SK-N-SH (cell line): ENCODE results near the gene SELE. TPM values are rescaled to one million over a fixed set of nuclear protein-coding genes. Genes with fewer than 3 reads are reported as not detected.

Experiments used
- CTCF ChIA-PET: fragments of 300-600, 350-600 bp; formaldehyde crosslinking; extraction: SDS; loops from one replicate; lab custom pipeline; 2021; lab: Yijun Ruan, JAX
- POLR2A ChIA-PET: fragments of 350-600 bp; sonication (Branson Sonifier 250); formaldehyde crosslinking; extraction: SDS; loops from one replicate; lab custom pipeline; 2020; ENCODE audit warnings: antibody characterized with exemption, inconsistent platforms; lab: Yijun Ruan, JAX
- DNase-seq: peaks from one replicate; pipeline ENCODE4 v3.0.0; 2012
- H2AFZ ChIP-seq: fragments of 200-600 bp; sonication (generic); 2 replicates; pipeline ENCODE4 v1.8.1; 2016; ENCODE audit warnings: antibody characterized with exemption, mild to moderate bottlenecking, low read depth
- H3F3A ChIP-seq: fragments of 200-600 bp; sonication (generic); replicated peaks from 2 replicates; pipeline ENCODE3; 2016; ENCODE audit warnings: antibody characterized with exemption, mild to moderate bottlenecking; ENCODE audit not compliant: insufficient read depth
- H3K27ac ChIP-seq, 2 experiments: fragments of 200-500 bp in 1 of 2; fragments of 200-600 bp in 1 of 2; sonication (Bioruptor generic) in 1 of 2; sonication (generic), shearing (Covaris generic) in 1 of 2; 2 replicates each; pipeline versions ENCODE4 v1.5.1 to v1.6.1; 2014 to 2016; ENCODE audit warnings: low read depth in 2 of 2, inconsistent platforms in 1 of 2, low read length in 1 of 2, mild to moderate bottlenecking in 1 of 2, mixed read lengths in 1 of 2
- H3K27me3 ChIP-seq: fragments of 200-600 bp; sonication (generic), shearing (Covaris generic); 2 replicates; pipeline ENCODE4 v1.6.1; 2016; ENCODE audit warnings: mixed run types; ENCODE audit not compliant: insufficient read depth
- H3K36me3 ChIP-seq, 2 experiments: fragments of 200-500 bp in 1 of 2; fragments of 200-600 bp in 1 of 2; sonication (Bioruptor generic) in 1 of 2; sonication (generic) in 1 of 2; replicated peaks in 1 of 2; 2 replicates each; pipeline versions ENCODE3 to v1.5.1; 2014 to 2016; ENCODE audit warnings: low read length in 1 of 2, mild to moderate bottlenecking in 1 of 2; ENCODE audit not compliant: insufficient read depth in 2 of 2, control insufficient read depth in 1 of 2
- H3K4me1 ChIP-seq, 2 experiments: fragments of 200-500 bp in 1 of 2; fragments of 200-600 bp in 1 of 2; sonication (Bioruptor generic) in 1 of 2; sonication (generic), shearing (Covaris generic) in 1 of 2; 2 replicates each; pipeline versions ENCODE4 v1.5.1 to v1.6.1; 2014 to 2016; ENCODE audit warnings: low read depth in 1 of 2, low read length in 1 of 2, mixed run types in 1 of 2; ENCODE audit not compliant: insufficient read depth in 2 of 2, control insufficient read depth in 1 of 2
- H3K4me2 ChIP-seq: fragments of 200-600 bp; sonication (generic), shearing (Covaris generic); 2 replicates; pipeline ENCODE4 v1.6.1; 2017; ENCODE audit warnings: mixed run types
- H3K4me3 ChIP-seq, 2 experiments: fragments of 200-500 bp in 1 of 2; fragments of 200-600 bp in 1 of 2; sonication (Bioruptor generic) in 1 of 2; sonication (generic), shearing (Covaris generic) in 1 of 2; 2 replicates each; pipeline versions ENCODE4 v1.5.1 to v1.8.1; 2014 to 2016; ENCODE audit warnings: low read depth in 2 of 2, inconsistent platforms in 1 of 2, low read length in 1 of 2, mild to moderate bottlenecking in 1 of 2, mixed read lengths in 1 of 2, moderate library complexity in 1 of 2
- H3K79me2 ChIP-seq: fragments of 200-600 bp; sonication (generic); 2 replicates; pipeline ENCODE4 v1.8.1; 2017; ENCODE audit warnings: mild to moderate bottlenecking; ENCODE audit not compliant: insufficient read depth
- H3K9ac ChIP-seq: fragments of 200-600 bp; sonication (generic); 2 replicates; pipeline ENCODE4 v1.6.1; 2017; ENCODE audit warnings: mixed run types
- H3K9me2 ChIP-seq: fragments of 200-600 bp; sonication (generic); 2 replicates; pipeline ENCODE4 v1.6.1; 2017; ENCODE audit warnings: mixed run types
- H3K9me3 ChIP-seq: fragments of 200-600 bp; sonication (generic); 2 replicates; pipeline ENCODE4 v1.6.1; 2017; ENCODE audit warnings: mixed run types, mild to moderate bottlenecking, moderate library complexity
- H4K20me1 ChIP-seq: fragments of 200-600 bp; sonication (generic); 2 replicates; pipeline ENCODE4 v1.6.1; 2017; ENCODE audit warnings: mild to moderate bottlenecking, mixed run types; ENCODE audit not compliant: insufficient read depth
- EZH2phosphoT487 ChIP-seq: fragments of 200-600 bp; sonication (generic); IDR thresholded peaks from 2 replicates; pipeline ENCODE4 v1.6.1; 2017; ENCODE audit warnings: low read depth, mixed run types, mild to moderate bottlenecking, antibody characterized with exemption, moderate library complexity, borderline replicate concordance
- FOSL2 ChIP-seq: IDR thresholded peaks from 2 replicates; pipeline ENCODE4 v1.4.0; 2012; ENCODE audit warnings: low read depth, mild to moderate bottlenecking, moderate library complexity, borderline replicate concordance
- GATA2 ChIP-seq: sonication (generic); formaldehyde crosslinking; IDR thresholded peaks from 2 replicates; pipeline ENCODE4 v1.5.0; 2020; ENCODE audit warnings: mild to moderate bottlenecking, missing genetic modification reagents
- NFIC ChIP-seq: IDR thresholded peaks from 2 replicates; pipeline ENCODE4 v1.4.0; 2012; ENCODE audit warnings: borderline replicate concordance
- RCOR1 ChIP-seq: fragments of 150-350 bp; IDR thresholded peaks from 2 replicates; pipeline ENCODE4 v1.6.1; 2017; ENCODE audit warnings: antibody characterized with exemption, low read length
- RFX5 ChIP-seq: IDR thresholded peaks from 2 replicates; pipeline ENCODE4 v1.6.1; 2012; ENCODE audit warnings: mild to moderate bottlenecking, improper control_type of control experiment, low read length
- SIN3A ChIP-seq: IDR thresholded peaks from 2 replicates; pipeline ENCODE4 v1.6.1; 2012; ENCODE audit warnings: low read depth, mild to moderate bottlenecking, low read length, moderate library complexity, borderline replicate concordance
- TAF1 ChIP-seq: IDR thresholded peaks from 2 replicates; pipeline ENCODE4 v1.6.1; 2012; ENCODE audit warnings: low read depth, mild to moderate bottlenecking, low read length, moderate library complexity, borderline replicate concordance
- TCF12 ChIP-seq: IDR thresholded peaks from 2 replicates; pipeline ENCODE4 v1.4.0; 2012
- WGBS: methylation state at CpG from one replicate; pipeline ENCODE4 v1.1.6; 2017; ENCODE audit warnings: low lambda C conversion rate; 5-methylcytosine and 5-hydroxymethylcytosine counted together
- polyA plus RNA-seq, 3 experiments: library from polyadenylated mRNA; depleted of rRNA; stranded (reverse); fragments of >200 nt; gene quantifications; 2 replicates each; pipeline ENCODE4 v1.2.3, GENCODE V29; 2012
- TF ChIP-seq, protein P1 (sequence below): fragments of 200-600 bp; sonication (generic); IDR thresholded peaks from 2 replicates; pipeline ENCODE4 v1.6.1; 2017; ENCODE audit warnings: antibody characterized with exemption, mild to moderate bottlenecking, moderate library complexity
- TF ChIP-seq, protein P2 (sequence below): IDR thresholded peaks from 2 replicates; pipeline ENCODE4 v1.4.0; 2012; ENCODE audit warnings: low read depth
- TF ChIP-seq, protein P3 (sequence below): fragments of 150-350 bp; IDR thresholded peaks from 2 replicates; pipeline ENCODE4 v1.6.1; 2016; ENCODE audit warnings: mild to moderate bottlenecking, low read depth, low read length
- TF ChIP-seq, protein P4 (sequence below): IDR thresholded peaks from 2 replicates; pipeline ENCODE4 v1.4.0; 2012; ENCODE audit warnings: low read depth, borderline replicate concordance
- TF ChIP-seq, protein P5 (sequence below): fragments of 150-350 bp; IDR thresholded peaks from 2 replicates; pipeline ENCODE4 v1.6.1; 2017; ENCODE audit warnings: antibody characterized with exemption, low read length, low read depth, borderline replicate concordance

Gene SELE
- polyA plus RNA-seq, 1 of the 3 experiments (the other 2 are of a cell fraction): 0.02 TPM

DNA sequence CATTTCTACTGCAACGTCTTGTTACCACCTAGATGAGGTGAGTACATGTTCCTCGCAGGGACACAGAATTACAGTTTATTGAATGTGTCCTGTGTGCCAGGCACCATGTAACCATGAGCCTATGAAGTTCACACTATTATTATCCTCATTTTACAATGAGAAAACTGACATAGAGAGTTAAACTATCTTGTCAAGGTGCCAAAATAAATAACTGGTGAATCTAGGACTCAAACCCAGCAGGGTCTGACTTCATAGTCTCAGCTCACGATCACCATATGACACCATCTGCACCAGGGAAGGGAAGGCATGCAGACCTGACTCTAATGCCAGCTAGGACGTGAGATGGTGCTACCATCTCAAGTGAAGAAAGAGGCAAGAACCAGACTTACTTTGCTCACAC lies 2.4 kb downstream of the SELE start:
- no peaks in the 10 kb centered on the region for H3K9me2 ChIP-seq
- ChIA-PET POLR2A (no interaction called here), CTCF (no interaction called here)
- no peak overlapping the region for H3K4me2 ChIP-seq
- DNase-seq: no peak
- H4K20me1 ChIP-seq: no peaks in the 10 kb centered on the region
- 45% methylated on average over 4 of the region's 4 CpGs for WGBS
- H2AFZ ChIP-seq: no peak overlapping the region
- no peaks in the 10 kb centered on the region; a peak in 1 of 4 replicates for H3K4me1 ChIP-seq
- TF ChIP-seq FOSL2 (no peak), SIN3A (no peak)
- TF ChIP-seq, protein P1, sequence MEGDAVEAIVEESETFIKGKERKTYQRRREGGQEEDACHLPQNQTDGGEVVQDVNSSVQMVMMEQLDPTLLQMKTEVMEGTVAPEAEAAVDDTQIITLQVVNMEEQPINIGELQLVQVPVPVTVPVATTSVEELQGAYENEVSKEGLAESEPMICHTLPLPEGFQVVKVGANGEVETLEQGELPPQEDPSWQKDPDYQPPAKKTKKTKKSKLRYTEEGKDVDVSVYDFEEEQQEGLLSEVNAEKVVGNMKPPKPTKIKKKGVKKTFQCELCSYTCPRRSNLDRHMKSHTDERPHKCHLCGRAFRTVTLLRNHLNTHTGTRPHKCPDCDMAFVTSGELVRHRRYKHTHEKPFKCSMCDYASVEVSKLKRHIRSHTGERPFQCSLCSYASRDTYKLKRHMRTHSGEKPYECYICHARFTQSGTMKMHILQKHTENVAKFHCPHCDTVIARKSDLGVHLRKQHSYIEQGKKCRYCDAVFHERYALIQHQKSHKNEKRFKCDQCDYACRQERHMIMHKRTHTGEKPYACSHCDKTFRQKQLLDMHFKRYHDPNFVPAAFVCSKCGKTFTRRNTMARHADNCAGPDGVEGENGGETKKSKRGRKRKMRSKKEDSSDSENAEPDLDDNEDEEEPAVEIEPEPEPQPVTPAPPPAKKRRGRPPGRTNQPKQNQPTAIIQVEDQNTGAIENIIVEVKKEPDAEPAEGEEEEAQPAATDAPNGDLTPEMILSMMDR: no peak
- no peak overlapping the region for H3K4me3 ChIP-seq
- no peaks in the 10 kb centered on the region for H3F3A ChIP-seq
- no peaks in the 10 kb centered on the region for H3K9me3 ChIP-seq
- no peak overlapping the region for H3K27ac ChIP-seq
- no peak overlapping the region for H3K9ac ChIP-seq
- no peaks in the 10 kb centered on the region for H3K36me3 ChIP-seq
- H3K79me2 ChIP-seq: no peaks in the 10 kb centered on the region
- H3K27me3 ChIP-seq: no peaks in the 10 kb centered on the region

DNA sequence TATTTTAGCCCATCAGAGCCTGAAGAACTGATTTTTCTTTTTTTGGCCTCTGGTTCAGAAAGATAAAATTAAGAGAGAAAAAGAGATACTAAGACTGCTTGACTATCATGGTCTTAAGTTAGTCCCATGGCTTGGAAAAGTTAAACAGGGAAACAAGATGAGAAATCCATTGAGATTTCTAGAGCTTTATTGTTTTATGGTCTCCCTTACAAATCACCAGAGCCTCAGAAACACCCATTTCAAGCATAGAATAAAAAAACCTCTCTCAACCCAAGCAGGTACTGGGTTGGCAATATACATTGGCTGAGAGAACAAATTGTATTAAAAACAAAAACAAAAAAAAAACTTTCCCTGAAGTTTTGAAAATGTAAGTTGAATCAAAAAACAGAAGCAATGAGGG lies 3.9 kb downstream of the SELE start:
- no peak for DNase-seq
- Histone ChIP-seq H3K79me2 (no peaks in the 10 kb centered on the region), H3K36me3 (no peaks in the 10 kb centered on the region), H3K27ac (no peak overlapping the region), H3K4me1 (no peaks in the 10 kb centered on the region; a peak in 1 of 4 replicates), H3K9ac (no peak overlapping the region), H3K27me3 (no peaks in the 10 kb centered on the region), H3K4me2 (no peak overlapping the region), H2AFZ (no peak overlapping the region), H3K4me3 (no peak overlapping the region), H3K9me2 (no peaks in the 10 kb centered on the region), H3F3A (no peaks in the 10 kb centered on the region), H3K9me3 (no peaks in the 10 kb centered on the region), H4K20me1 (no peaks in the 10 kb centered on the region)
- TF ChIP-seq, protein P2, sequence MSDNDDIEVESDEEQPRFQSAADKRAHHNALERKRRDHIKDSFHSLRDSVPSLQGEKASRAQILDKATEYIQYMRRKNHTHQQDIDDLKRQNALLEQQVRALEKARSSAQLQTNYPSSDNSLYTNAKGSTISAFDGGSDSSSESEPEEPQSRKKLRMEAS: no peak
- TF ChIP-seq RCOR1: no peak
- ChIA-PET CTCF (interaction anchor here (1.4 kb wide), 2 partner anchors 11 to 18 kb away, joined by 3 to 4 read pairs; no protein-coding TSS in a partner anchor), POLR2A (no interaction called here)

DNA sequence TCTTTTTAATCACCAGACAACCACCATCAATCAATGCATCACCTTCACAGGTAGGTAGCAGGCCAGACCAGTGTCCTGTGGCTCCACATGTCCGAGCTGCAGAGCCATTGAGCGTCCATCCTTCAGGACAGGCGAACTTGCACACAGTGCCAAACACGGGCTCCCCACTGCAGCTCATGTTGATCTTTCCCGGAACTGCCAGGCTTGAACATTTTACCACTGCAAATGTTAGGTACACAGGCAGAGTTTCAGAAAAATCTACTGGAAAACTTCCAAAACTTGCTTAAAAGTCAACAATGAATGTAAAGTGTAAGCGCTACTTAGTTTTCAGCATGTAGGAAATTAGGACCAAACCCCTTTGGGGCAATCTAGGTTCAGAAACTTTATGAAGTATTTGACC lies 6.6 kb downstream of the SELE start:
- DNase-seq: no peak
- no peak overlapping the region for H3K4me2 ChIP-seq
- TF ChIP-seq RCOR1 (no peak), GATA2 (CRISPR knock-in tag) (no peak), TAF1 (no peak), RFX5 (no peak), EZH2phosphoT487 (no peak), FOSL2 (no peak), NFIC (no peak), TCF12 (no peak)
- TF ChIP-seq, protein P3, sequence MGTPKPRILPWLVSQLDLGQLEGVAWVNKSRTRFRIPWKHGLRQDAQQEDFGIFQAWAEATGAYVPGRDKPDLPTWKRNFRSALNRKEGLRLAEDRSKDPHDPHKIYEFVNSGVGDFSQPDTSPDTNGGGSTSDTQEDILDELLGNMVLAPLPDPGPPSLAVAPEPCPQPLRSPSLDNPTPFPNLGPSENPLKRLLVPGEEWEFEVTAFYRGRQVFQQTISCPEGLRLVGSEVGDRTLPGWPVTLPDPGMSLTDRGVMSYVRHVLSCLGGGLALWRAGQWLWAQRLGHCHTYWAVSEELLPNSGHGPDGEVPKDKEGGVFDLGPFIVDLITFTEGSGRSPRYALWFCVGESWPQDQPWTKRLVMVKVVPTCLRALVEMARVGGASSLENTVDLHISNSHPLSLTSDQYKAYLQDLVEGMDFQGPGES: no peak
- TF ChIP-seq, protein P4, sequence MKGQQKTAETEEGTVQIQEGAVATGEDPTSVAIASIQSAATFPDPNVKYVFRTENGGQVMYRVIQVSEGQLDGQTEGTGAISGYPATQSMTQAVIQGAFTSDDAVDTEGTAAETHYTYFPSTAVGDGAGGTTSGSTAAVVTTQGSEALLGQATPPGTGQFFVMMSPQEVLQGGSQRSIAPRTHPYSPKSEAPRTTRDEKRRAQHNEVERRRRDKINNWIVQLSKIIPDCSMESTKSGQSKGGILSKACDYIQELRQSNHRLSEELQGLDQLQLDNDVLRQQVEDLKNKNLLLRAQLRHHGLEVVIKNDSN: no peak
- TF ChIP-seq, protein P5, sequence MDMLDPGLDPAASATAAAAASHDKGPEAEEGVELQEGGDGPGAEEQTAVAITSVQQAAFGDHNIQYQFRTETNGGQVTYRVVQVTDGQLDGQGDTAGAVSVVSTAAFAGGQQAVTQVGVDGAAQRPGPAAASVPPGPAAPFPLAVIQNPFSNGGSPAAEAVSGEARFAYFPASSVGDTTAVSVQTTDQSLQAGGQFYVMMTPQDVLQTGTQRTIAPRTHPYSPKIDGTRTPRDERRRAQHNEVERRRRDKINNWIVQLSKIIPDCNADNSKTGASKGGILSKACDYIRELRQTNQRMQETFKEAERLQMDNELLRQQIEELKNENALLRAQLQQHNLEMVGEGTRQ: no peak

More for the DNA sequence above, 6.6 kb downstream of the SELE start:
- Histone ChIP-seq H3K4me1 (no peaks in the 10 kb centered on the region; a peak in 2 of 4 replicates), H3K36me3 (no peaks in the 10 kb centered on the region), H3K27me3 (no peaks in the 10 kb centered on the region), H3K27ac (no peak overlapping the region), H3K9me2 (no peaks in the 10 kb centered on the region), H3K9me3 (no peaks in the 10 kb centered on the region), H3F3A (no peaks in the 10 kb centered on the region), H3K79me2 (no peaks in the 10 kb centered on the region), H2AFZ (no peak overlapping the region), H4K20me1 (no peaks in the 10 kb centered on the region), H3K4me3 (no peak overlapping the region), H3K9ac (no peak overlapping the region)
- WGBS: 57% methylated on average over 6 of the region's 6 CpGs
- ChIA-PET CTCF (interaction anchor here (0.8 kb wide), 1 partner anchor 22 kb away, joined by 3 read pairs; no protein-coding TSS in a partner anchor), POLR2A (interaction anchor here (0.6 kb wide), 1 partner anchor 1197 kb away, joined by 3 read pairs; no protein-coding TSS in a partner anchor)
